Mesenchymal stem cell (in vitro differentiated cells and primary cell): Measurements from ENCODE around the gene GYPC.
A peak's percentile ranks its signal among the peaks of the same experiment; 100 is the strongest.

ENCODE experiments used
- DNase-seq: peaks from one replicate; pipeline ENCODE4 v3.0.0-alpha.2; 2013
- H2AFZ ChIP-seq: one replicate; pipeline ENCODE4 v1.6.1; 2013; ENCODE audit warnings: low read depth, mild to moderate bottlenecking, control low read depth, inconsistent platforms, low read length, moderate library complexity
- H2AK5ac ChIP-seq: 2 replicates; pipeline ENCODE4 v1.6.1; 2013; ENCODE audit warnings: low read length, moderate library complexity, mild to moderate bottlenecking, inconsistent platforms; ENCODE audit not compliant: severe bottlenecking
- H2BK120ac ChIP-seq: one replicate; pipeline ENCODE4 v1.6.1; 2013; ENCODE audit warnings: low read depth, mild to moderate bottlenecking, inconsistent platforms, low read length, moderate library complexity
- H2BK12ac ChIP-seq, 2 experiments: one replicate each; pipeline ENCODE4 v1.6.1; 2013; ENCODE audit warnings: inconsistent platforms in 2 of 2, low read length in 2 of 2, mild to moderate bottlenecking in 2 of 2, moderate library complexity in 2 of 2, control low read depth in 1 of 2
- H2BK15ac ChIP-seq: one replicate; pipeline ENCODE4 v1.6.1; 2013; ENCODE audit warnings: mild to moderate bottlenecking, low read depth, inconsistent platforms; ENCODE audit not compliant: poor library complexity, severe bottlenecking
- H2BK5ac ChIP-seq: 2 replicates; pipeline ENCODE4 v1.6.1; 2013; ENCODE audit warnings: low read depth, mild to moderate bottlenecking, low read length, control low read depth, inconsistent platforms; ENCODE audit not compliant: poor library complexity, severe bottlenecking
- H3K14ac ChIP-seq, 2 experiments: one replicate each; pipeline ENCODE4 v1.6.1; 2013; ENCODE audit warnings: inconsistent platforms in 2 of 2, low read length in 2 of 2, control low read depth in 1 of 2, mild to moderate bottlenecking in 1 of 2, moderate library complexity in 1 of 2
- H3K18ac ChIP-seq, 2 experiments: one replicate each; pipeline ENCODE4 v1.6.1; 2013; ENCODE audit warnings: inconsistent platforms in 2 of 2, low read length in 2 of 2, control low read depth in 1 of 2, low read depth in 1 of 2, mild to moderate bottlenecking in 1 of 2
- H3K23ac ChIP-seq, 2 experiments: one replicate each; pipeline ENCODE4 v1.6.1; 2013; ENCODE audit warnings: inconsistent platforms in 2 of 2, low read length in 2 of 2, mild to moderate bottlenecking in 2 of 2, moderate library complexity in 2 of 2, control low read depth in 1 of 2
- H3K27ac ChIP-seq: 2 replicates; pipeline ENCODE4 v1.5.1; 2013; ENCODE audit warnings: mild to moderate bottlenecking, moderate library complexity, low read length, control low read depth, inconsistent platforms; ENCODE audit not compliant: poor library complexity, severe bottlenecking
- H3K27me3 ChIP-seq, 2 experiments: 2 replicates each; pipeline versions ENCODE4 v1.6.1 to v1.7.0; 2013; ENCODE audit warnings: low read length in 2 of 2, mild to moderate bottlenecking in 2 of 2, moderate library complexity in 2 of 2, control low read depth in 1 of 2, inconsistent platforms in 1 of 2; ENCODE audit not compliant: control insufficient read depth in 1 of 2, insufficient read depth in 1 of 2
- H3K36me3 ChIP-seq, 2 experiments: 2 replicates each; pipeline versions ENCODE4 v1.6.1 to v1.7.0; 2013; ENCODE audit warnings: low read length in 2 of 2, control low read depth in 1 of 2, inconsistent platforms in 1 of 2, low read depth in 1 of 2, mild to moderate bottlenecking in 1 of 2; ENCODE audit not compliant: insufficient read depth in 2 of 2, control insufficient read depth in 1 of 2
- H3K4ac ChIP-seq, 2 experiments: one replicate each; pipeline ENCODE4 v1.6.1; 2013; ENCODE audit warnings: inconsistent platforms in 2 of 2, low read length in 2 of 2, mild to moderate bottlenecking in 2 of 2, moderate library complexity in 2 of 2, control low read depth in 1 of 2, low read depth in 1 of 2
- H3K4me1 ChIP-seq: 2 replicates; pipeline ENCODE4 v1.6.1; 2013; ENCODE audit warnings: low read depth, low read length, control low read depth; ENCODE audit not compliant: control insufficient read depth, insufficient read depth
- H3K4me2 ChIP-seq: 2 replicates; pipeline ENCODE4 v1.6.1; 2013; ENCODE audit warnings: low read length, mild to moderate bottlenecking, inconsistent platforms; ENCODE audit not compliant: poor library complexity, severe bottlenecking
- H3K4me3 ChIP-seq, 2 experiments: 2 replicates each; pipeline versions ENCODE4 v1.5.1 to v1.7.0; 2013; ENCODE audit warnings: low read length in 2 of 2, mild to moderate bottlenecking in 2 of 2, control low read depth in 1 of 2, low read depth in 1 of 2; ENCODE audit not compliant: insufficient read depth in 1 of 2
- H3K79me1 ChIP-seq: replicated peaks from 2 replicates; pipeline ENCODE4 v1.6.1; 2013; ENCODE audit warnings: mild to moderate bottlenecking, control low read depth, low read length, inconsistent platforms; ENCODE audit not compliant: poor library complexity, severe bottlenecking
- H3K9ac ChIP-seq: 2 replicates; pipeline ENCODE4 v1.7.0; 2013; ENCODE audit warnings: mild to moderate bottlenecking, low read length, moderate library complexity
- H3K9me3 ChIP-seq: 2 replicates; pipeline ENCODE4 v1.7.0; 2013; ENCODE audit warnings: mild to moderate bottlenecking, low read length; ENCODE audit not compliant: control insufficient read depth
- H4K8ac ChIP-seq: one replicate; pipeline ENCODE4 v1.6.1; 2013; ENCODE audit warnings: inconsistent platforms, mild to moderate bottlenecking, low read length, moderate library complexity
- H4K91ac ChIP-seq: one replicate; pipeline ENCODE4 v1.6.1; 2013; ENCODE audit warnings: mild to moderate bottlenecking, low read length, inconsistent platforms
- WGBS: methylation state at CpG from one replicate; pipeline ENCODE4 v1.1.7; 2013; ENCODE audit warnings: mixed read lengths; 5-methylcytosine and 5-hydroxymethylcytosine counted together

The GYPC gene

DNA sequence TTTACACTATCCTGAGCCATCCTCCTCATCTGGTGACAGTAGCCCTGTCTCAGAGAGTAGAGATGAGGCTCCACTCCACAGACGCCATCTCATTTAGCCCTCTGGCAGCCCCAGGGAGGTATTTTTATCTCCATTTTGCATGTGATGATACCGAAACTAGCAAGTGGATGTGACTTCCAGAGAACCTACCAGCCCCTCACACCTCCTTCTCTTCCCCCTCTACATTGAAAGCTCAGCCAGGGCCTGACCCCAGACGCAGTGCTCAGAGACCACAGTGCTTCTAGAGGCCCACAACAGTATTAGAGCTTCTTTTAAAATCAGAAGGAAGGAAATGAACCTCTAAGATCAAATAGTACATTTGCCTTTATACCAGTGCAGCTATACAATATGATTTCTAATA lies 8.3 kb downstream of the GYPC start:
- Histone ChIP-seq H3K18ac (peak overlapping the region in 1 of 2 experiments; percentile 74), H3K4me3 (no peak overlapping the region)

GRCh38 chr2:126664639-126665038 lies 8.7 kb downstream of the GYPC start:
- no peak overlapping the region for H2BK15ac ChIP-seq
- H3K18ac ChIP-seq = peak overlapping the region; percentile 64 to 86
- H3K9me3 ChIP-seq = no peaks in the 10 kb centered on the region
- peak overlapping the region; percentile 96 for H4K91ac ChIP-seq
- peaks cover 15 to 38% of the 10 kb centered on the region in 2 experiments for H3K36me3 ChIP-seq
- no peak overlapping the region for H3K27ac ChIP-seq
- peak overlapping the region in 1 of 2 experiments; percentile 96 for H3K14ac ChIP-seq
- no peaks in the 10 kb centered on the region for H3K27me3 ChIP-seq
- H2BK120ac ChIP-seq = peak overlapping the region; percentile 83
- H3K4me3 ChIP-seq = no peak overlapping the region
- H2AFZ ChIP-seq = no peak overlapping the region
- H2BK12ac ChIP-seq = peak overlapping the region; percentile 49 to 90
- H4K8ac ChIP-seq = peak overlapping the region; percentile 89
- no peak overlapping the region for H3K23ac ChIP-seq
- no peak overlapping the region for H2BK5ac ChIP-seq
- DNase-seq = no peak
- peaks cover 24% of the 10 kb centered on the region for H3K79me1 ChIP-seq
- H3K4ac ChIP-seq = peak overlapping the region; percentile 24 to 88
- WGBS = 88% methylated on average over 2 of the region's 2 CpGs
- no peak overlapping the region for H2AK5ac ChIP-seq
- H3K4me2 ChIP-seq = no peak overlapping the region
- peaks cover 46% of the 10 kb centered on the region for H3K4me1 ChIP-seq
- no peak overlapping the region for H3K9ac ChIP-seq

More for the DNA sequence above, 8.3 kb downstream of the GYPC start:
- H3K14ac ChIP-seq = no peak overlapping the region
- peak overlapping the region; percentile 45 for H4K91ac ChIP-seq
- H2BK120ac ChIP-seq = peak overlapping the region; percentile 83
- peaks cover 15 to 37% of the 10 kb centered on the region in 2 experiments for H3K36me3 ChIP-seq
- no peaks in the 10 kb centered on the region for H3K27me3 ChIP-seq
- H3K23ac ChIP-seq = no peak overlapping the region
- peaks cover 48% of the 10 kb centered on the region for H3K4me1 ChIP-seq
- no peak overlapping the region for H3K9ac ChIP-seq
- 75% methylated on average over 2 of the region's 3 CpGs for WGBS
- H2AFZ ChIP-seq = no peak overlapping the region
- peak overlapping the region in 1 of 2 experiments; percentile 49 for H2BK12ac ChIP-seq
- no peak overlapping the region for H4K8ac ChIP-seq
- no peak for DNase-seq
- no peak overlapping the region for H2BK5ac ChIP-seq
- H3K79me1 ChIP-seq = peaks cover 22% of the 10 kb centered on the region
- H3K27ac ChIP-seq = no peak overlapping the region
- no peak overlapping the region for H2AK5ac ChIP-seq
- no peak overlapping the region for H3K4me2 ChIP-seq
- peak overlapping the region; percentile 63 for H2BK15ac ChIP-seq
- H3K9me3 ChIP-seq = no peaks in the 10 kb centered on the region
- peak overlapping the region in 1 of 2 experiments; percentile 58 for H3K4ac ChIP-seq

GRCh38 chr2:126665483-126665882 lies 9.5 kb downstream of the GYPC start:
- peaks cover 40% of the 10 kb centered on the region for H3K4me1 ChIP-seq
- WGBS = 86% methylated on average over 8 of the region's 9 CpGs

GRCh38 chr2:126668254-126668653 lies 12.3 kb downstream of the GYPC start:
- Histone ChIP-seq H3K4me3 (no peak overlapping the region), H3K9me3 (no peaks in the 10 kb centered on the region), H3K23ac (no peak overlapping the region), H3K18ac (no peak overlapping the region), H3K27ac (no peak overlapping the region), H3K14ac (no peak overlapping the region), H3K4me1 (peaks cover 30% of the 10 kb centered on the region), H3K9ac (no peak overlapping the region), H4K91ac (no peak overlapping the region), H2BK5ac (no peak overlapping the region), H3K4me2 (no peak overlapping the region), H2AFZ (no peak overlapping the region), H2AK5ac (no peak overlapping the region), H3K79me1 (peaks cover 58% of the 10 kb centered on the region), H2BK120ac (no peak overlapping the region), H2BK15ac (no peak overlapping the region), H3K4ac (no peak overlapping the region), H3K36me3 (peaks cover 20 to 48% of the 10 kb centered on the region in 2 experiments), H3K27me3 (no peaks in the 10 kb centered on the region), H2BK12ac (no peak overlapping the region), H4K8ac (no peak overlapping the region)
- DNase-seq = peak; percentile 42
- WGBS = 86% methylated on average over 3 of the region's 4 CpGs

More at GRCh38 chr2:126665483-126665882, 9.5 kb downstream of the GYPC start:
- Histone ChIP-seq H3K9me3 (no peaks in the 10 kb centered on the region), H2AK5ac (no peak overlapping the region), H3K14ac (peak overlapping the region in 1 of 2 experiments; percentile 83), H4K8ac (no peak overlapping the region), H3K4me2 (no peak overlapping the region), H2AFZ (no peak overlapping the region), H3K27me3 (no peaks in the 10 kb centered on the region), H3K27ac (no peak overlapping the region), H3K23ac (peak overlapping the region in 1 of 2 experiments; percentile 54), H2BK12ac (peak overlapping the region in 1 of 2 experiments; percentile 85), H3K4me3 (no peak overlapping the region), H3K36me3 (peaks cover 15 to 40% of the 10 kb centered on the region in 2 experiments), H3K79me1 (peaks cover 33% of the 10 kb centered on the region), H3K4ac (peak overlapping the region in 1 of 2 experiments; percentile 24), H3K9ac (no peak overlapping the region), H2BK15ac (no peak overlapping the region), H3K18ac (peak overlapping the region in 1 of 2 experiments; percentile 38), H4K91ac (no peak overlapping the region), H2BK5ac (no peak overlapping the region), H2BK120ac (no peak overlapping the region)
- no peak for DNase-seq
